Hepatocyte (in vitro differentiated cells): ENCODE measurements around the gene FAM13C. TPM values are rescaled to one million over a fixed set of nuclear protein-coding genes. Genes with fewer than 3 reads are reported as not detected.

Experiments
- DNase-seq: peaks from one replicate; pipeline ENCODE4 v3.0.0-alpha.2; 2016; ENCODE audit warnings: low spot score
- H2AFZ ChIP-seq: fragments of 200-600 bp; sonication (generic); 2 replicates; pipeline ENCODE4 v1.6.0; 2016; ENCODE audit warnings: antibody characterized with exemption, mild to moderate bottlenecking
- H3K27ac ChIP-seq: fragments of 200-600 bp; sonication (generic); 2 replicates; pipeline ENCODE4 v1.5.1; 2016; ENCODE audit warnings: mild to moderate bottlenecking
- H3K27me3 ChIP-seq: fragments of 200-600 bp; sonication (generic); 2 replicates; pipeline ENCODE4 v1.6.1; 2016
- H3K36me3 ChIP-seq: fragments of 200-600 bp; sonication (generic); replicated peaks from 2 replicates; pipeline ENCODE4 v1.5.1; 2016; ENCODE audit warnings: low read depth; ENCODE audit not compliant: insufficient read depth
- H3K4me1 ChIP-seq: fragments of 200-600 bp; sonication (generic); 2 replicates; pipeline ENCODE4 v1.5.1; 2016; ENCODE audit warnings: mild to moderate bottlenecking, moderate library complexity; ENCODE audit not compliant: insufficient read depth
- H3K4me2 ChIP-seq: fragments of 200-600 bp; sonication (generic); 2 replicates; pipeline ENCODE4 v1.6.0; 2016
- H3K4me3 ChIP-seq: fragments of 200-600 bp; sonication (generic); 2 replicates; pipeline ENCODE4 v1.5.1; 2016; ENCODE audit warnings: mild to moderate bottlenecking
- H3K79me2 ChIP-seq: fragments of 200-600 bp; sonication (generic); 2 replicates; pipeline ENCODE4 v1.6.0; 2017; ENCODE audit warnings: mild to moderate bottlenecking
- H3K9me2 ChIP-seq: fragments of 200-600 bp; sonication (generic); replicated peaks from 2 replicates; pipeline ENCODE4 v1.6.0; 2017; ENCODE audit warnings: mild to moderate bottlenecking; ENCODE audit not compliant: insufficient read depth
- H3K9me3 ChIP-seq: fragments of 200-600 bp; sonication (generic); 2 replicates; pipeline ENCODE4 v1.5.1; 2016; ENCODE audit warnings: low read depth, mild to moderate bottlenecking
- H4K20me1 ChIP-seq: fragments of 200-600 bp; sonication (generic); 2 replicates; pipeline ENCODE4 v1.6.0; 2016; ENCODE audit warnings: mild to moderate bottlenecking; ENCODE audit not compliant: insufficient read depth, poor library complexity, severe bottlenecking
- EZH2 ChIP-seq: fragments of 200-600 bp; sonication (generic); IDR thresholded peaks from 2 replicates; pipeline ENCODE4 v1.6.1; 2016; ENCODE audit warnings: antibody characterized with exemption, mild to moderate bottlenecking, borderline replicate concordance
- EZH2phosphoT487 ChIP-seq: fragments of 200-600 bp; sonication (generic); IDR thresholded peaks from one replicate; pipeline ENCODE4 v1.6.1; 2018; ENCODE audit warnings: antibody characterized with exemption, mild to moderate bottlenecking, low read depth, moderate library complexity; ENCODE audit not compliant: unreplicated experiment, severe bottlenecking
- WGBS: methylation state at CpG from one replicate; pipeline ENCODE4 v1.1.6; 2016; ENCODE audit warnings: low lambda C conversion rate; ENCODE audit errors: missing lambda C conversion rate; 5-methylcytosine and 5-hydroxymethylcytosine counted together
- polyA plus RNA-seq: library from polyadenylated mRNA; unstranded; fragments of >200 nt; fragmentation: Nextera tagmentation; extraction: Ambion mirVana; gene quantifications from 2 replicates; pipeline ENCODE4 v1.2.1, GENCODE V29; 2016
- total RNA-seq: library from RNA; depleted of rRNA; stranded (reverse); fragments of >200 nt; gene quantifications from 2 replicates; pipeline ENCODE4 v1.2.3, GENCODE V29; 2014
- TF ChIP-seq, protein P1 (sequence below): fragments of 200-600 bp; sonication (generic); IDR thresholded peaks from 2 replicates; pipeline ENCODE4 v1.5.1; 2016; ENCODE audit warnings: antibody characterized with exemption, mild to moderate bottlenecking; ENCODE audit not compliant: poor library complexity

The FAM13C gene
- total and polyA plus RNA-seq, 2 experiments from 2014 or later = 2.2 to 3.1 TPM

DNA sequence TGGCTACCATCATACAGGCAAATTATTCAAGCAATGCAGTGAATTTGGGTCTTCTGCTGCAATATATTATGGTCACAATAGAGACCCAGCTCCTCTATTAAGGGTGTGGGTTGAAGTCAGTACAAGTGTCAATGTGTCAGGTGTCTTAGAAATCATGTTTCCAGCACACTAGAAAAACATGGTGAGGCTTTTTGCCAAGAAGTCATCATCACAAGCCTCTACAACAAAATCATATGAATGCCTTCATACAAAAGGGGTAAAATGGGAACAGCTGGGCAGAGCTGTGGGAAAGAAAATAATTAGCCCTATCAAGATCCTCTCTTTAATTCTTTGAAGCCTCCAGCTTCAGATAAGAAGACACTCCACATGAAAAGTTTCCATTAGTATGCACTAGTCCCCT, 37.2 kb downstream of the FAM13C start:
- Histone ChIP-seq H3K4me1 (peaks cover 20% of the 10 kb centered on the region), H3K9me2 (no peaks in the 10 kb centered on the region)
- DNase-seq = no peak

DNA sequence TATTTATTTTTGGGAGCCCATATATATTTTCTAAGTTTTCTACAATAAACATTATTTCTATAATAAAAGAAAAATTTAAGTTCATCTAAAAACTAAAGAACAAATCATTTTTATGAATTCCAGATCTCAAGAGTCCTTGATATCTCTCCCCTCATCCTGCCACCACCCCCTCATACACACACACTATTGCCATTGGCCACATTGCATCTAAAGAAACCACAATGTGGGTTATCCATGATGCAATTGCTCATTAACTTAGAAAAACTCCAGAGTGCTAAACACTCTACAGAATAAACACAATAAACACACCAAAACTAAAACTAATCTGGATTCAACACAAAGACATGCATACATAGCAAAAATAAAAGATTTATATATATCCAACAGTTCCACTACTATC, 37.8 kb downstream of the FAM13C start:
- no peak for DNase-seq
- Histone ChIP-seq H3K79me2 (no peaks in the 10 kb centered on the region), H3K27ac (no peak overlapping the region), H4K20me1 (no peaks in the 10 kb centered on the region), H3K36me3 (no peaks in the 10 kb centered on the region), H3K4me3 (no peak overlapping the region), H2AFZ (no peak overlapping the region), H3K9me3 (no peaks in the 10 kb centered on the region), H3K27me3 (no peaks in the 10 kb centered on the region), H3K4me1 (peaks cover 20% of the 10 kb centered on the region), H3K9me2 (no peaks in the 10 kb centered on the region), H3K4me2 (no peak overlapping the region)
- no peak for TF ChIP-seq EZH2
- TF ChIP-seq EZH2phosphoT487 = no peak
- TF ChIP-seq, protein P1, sequence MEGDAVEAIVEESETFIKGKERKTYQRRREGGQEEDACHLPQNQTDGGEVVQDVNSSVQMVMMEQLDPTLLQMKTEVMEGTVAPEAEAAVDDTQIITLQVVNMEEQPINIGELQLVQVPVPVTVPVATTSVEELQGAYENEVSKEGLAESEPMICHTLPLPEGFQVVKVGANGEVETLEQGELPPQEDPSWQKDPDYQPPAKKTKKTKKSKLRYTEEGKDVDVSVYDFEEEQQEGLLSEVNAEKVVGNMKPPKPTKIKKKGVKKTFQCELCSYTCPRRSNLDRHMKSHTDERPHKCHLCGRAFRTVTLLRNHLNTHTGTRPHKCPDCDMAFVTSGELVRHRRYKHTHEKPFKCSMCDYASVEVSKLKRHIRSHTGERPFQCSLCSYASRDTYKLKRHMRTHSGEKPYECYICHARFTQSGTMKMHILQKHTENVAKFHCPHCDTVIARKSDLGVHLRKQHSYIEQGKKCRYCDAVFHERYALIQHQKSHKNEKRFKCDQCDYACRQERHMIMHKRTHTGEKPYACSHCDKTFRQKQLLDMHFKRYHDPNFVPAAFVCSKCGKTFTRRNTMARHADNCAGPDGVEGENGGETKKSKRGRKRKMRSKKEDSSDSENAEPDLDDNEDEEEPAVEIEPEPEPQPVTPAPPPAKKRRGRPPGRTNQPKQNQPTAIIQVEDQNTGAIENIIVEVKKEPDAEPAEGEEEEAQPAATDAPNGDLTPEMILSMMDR = no peak

More for the DNA sequence above, 37.2 kb downstream of the FAM13C start:
- H3K79me2 ChIP-seq = no peaks in the 10 kb centered on the region
- TF ChIP-seq, protein P1 = no peak
- TF ChIP-seq EZH2 (no peak), EZH2phosphoT487 (no peak)
- H3K4me2 ChIP-seq = no peak overlapping the region
- H3K27ac ChIP-seq = no peak overlapping the region
- H3K4me3 ChIP-seq = no peak overlapping the region
- no peaks in the 10 kb centered on the region for H4K20me1 ChIP-seq
- no peaks in the 10 kb centered on the region for H3K27me3 ChIP-seq
- no peaks in the 10 kb centered on the region for H3K9me3 ChIP-seq
- H2AFZ ChIP-seq = no peak overlapping the region
- H3K36me3 ChIP-seq = no peaks in the 10 kb centered on the region

GRCh38 chr10:59323831-59324401, 38.4 kb downstream of the FAM13C start:
- Histone ChIP-seq H3K4me1 (peaks cover 20% of the 10 kb centered on the region), H3K79me2 (no peaks in the 10 kb centered on the region), H3K9me2 (no peaks in the 10 kb centered on the region), H3K36me3 (no peaks in the 10 kb centered on the region), H3K27ac (no peak overlapping the region), H3K27me3 (no peaks in the 10 kb centered on the region), H2AFZ (no peak overlapping the region), H3K9me3 (no peaks in the 10 kb centered on the region), H3K4me3 (no peak overlapping the region), H4K20me1 (no peaks in the 10 kb centered on the region), H3K4me2 (no peak overlapping the region)
- WGBS = 79% methylated on average over 2 of the region's 2 CpGs
- TF ChIP-seq, protein P1 = no peak
- TF ChIP-seq EZH2 (no peak), EZH2phosphoT487 (no peak)
- DNase-seq = no peak

- H3K4me2 ChIP-seq = peak overlapping the region; percentile 43
- peak overlapping the region; percentile 43 for H3K27ac ChIP-seq
- H3K79me2 ChIP-seq = no peaks in the 10 kb centered on the region
- TF ChIP-seq, protein P1 = no peak
- TF ChIP-seq EZH2 (no peak), EZH2phosphoT487 (no peak)
- WGBS = 59% methylated on average over 2 of the region's 2 CpGs
- peaks cover 20% of the 10 kb centered on the region for H3K4me1 ChIP-seq
- H3K36me3 ChIP-seq = no peaks in the 10 kb centered on the region
- no peak overlapping the region for H2AFZ ChIP-seq
- no peaks in the 10 kb centered on the region for H4K20me1 ChIP-seq
- H3K9me3 ChIP-seq = no peaks in the 10 kb centered on the region
- no peaks in the 10 kb centered on the region for H3K9me2 ChIP-seq
- DNase-seq = peak; percentile 43
- no peak overlapping the region for H3K4me3 ChIP-seq
- H3K27me3 ChIP-seq = no peaks in the 10 kb centered on the region
Observed at GRCh38 chr10:59323036-59323459, 39.3 kb downstream of the FAM13C start.
